NCI-H2029 treated with DMSO at 0.1 percent for 48 hours (cell line): ENCODE results near the gene MED27.
A peak's percentile ranks its signal among the peaks of the same experiment; 100 is the strongest.
"Not testable (repeated sequence)": the region's sequence is repeated elsewhere in the genome, so short reads cannot be mapped to it uniquely, and the experiment has no call there.

ENCODE experiments used
- DNase-seq: peaks from one replicate; lab custom pipeline; 2025; lab: John Stamatoyannopoulos, UW

The MED27 gene

GRCh38 chr9:132018957-132019405 is 60.7 kb downstream of the MED27 start:
- peak; percentile 46 for DNase-seq

GRCh38 chr9:132016456-132016855 is 63.2 kb downstream of the MED27 start:
- DNase-seq: no peak

DNA sequence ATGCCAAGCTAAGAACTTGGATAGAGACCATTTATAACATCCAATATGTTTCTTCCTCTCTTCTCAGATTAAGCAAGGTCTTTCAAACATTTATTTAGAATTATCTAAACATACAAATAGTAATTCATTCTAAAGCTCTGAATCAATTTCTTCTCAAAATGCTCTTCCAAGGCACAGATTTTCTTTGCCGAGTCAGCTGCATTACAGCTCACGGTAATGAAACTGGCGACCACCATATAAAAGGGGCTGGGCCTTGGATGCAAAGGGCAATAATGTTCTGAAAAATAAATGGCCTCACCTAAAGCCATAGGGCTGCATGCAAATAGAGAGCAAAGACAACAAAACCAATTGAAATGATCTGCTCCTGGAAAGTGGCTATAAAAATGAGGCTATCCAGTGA is 63.8 kb downstream of the MED27 start:
- DNase-seq: no peak

GRCh38 chr9:132014218-132014805 is 65.4 kb downstream of the MED27 start:
- DNase-seq: no peak

DNA sequence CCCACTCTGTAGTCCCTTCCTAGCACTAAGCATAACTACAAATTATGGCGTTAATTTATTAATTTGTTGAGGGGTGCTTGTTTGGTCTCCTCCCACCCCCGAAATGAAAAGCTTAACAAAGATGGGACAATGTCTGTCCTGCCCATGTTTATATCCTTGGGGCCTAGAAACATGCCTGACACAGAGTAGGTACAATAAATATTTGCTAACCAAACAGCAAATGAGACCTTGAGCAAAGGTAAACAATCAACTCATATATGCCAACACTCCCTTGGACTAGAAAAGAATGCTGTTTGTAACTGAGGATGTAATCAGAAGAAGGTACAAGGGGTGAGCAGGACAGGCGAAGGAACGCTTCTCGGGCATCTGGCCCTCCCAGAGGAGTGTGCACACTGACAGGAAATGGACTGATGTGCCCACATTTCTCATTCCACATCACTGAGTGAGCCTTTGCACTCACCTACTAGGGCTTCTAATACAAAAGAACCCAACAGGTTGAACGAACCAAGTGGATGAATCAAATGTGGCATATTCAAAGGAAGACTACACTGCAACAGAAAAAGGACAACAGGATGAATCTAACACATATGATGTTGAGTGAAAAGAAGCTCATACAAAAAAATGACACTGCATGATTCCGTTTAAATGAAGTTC is 66.8 kb downstream of the MED27 start:
- DNase-seq: no peak

DNA sequence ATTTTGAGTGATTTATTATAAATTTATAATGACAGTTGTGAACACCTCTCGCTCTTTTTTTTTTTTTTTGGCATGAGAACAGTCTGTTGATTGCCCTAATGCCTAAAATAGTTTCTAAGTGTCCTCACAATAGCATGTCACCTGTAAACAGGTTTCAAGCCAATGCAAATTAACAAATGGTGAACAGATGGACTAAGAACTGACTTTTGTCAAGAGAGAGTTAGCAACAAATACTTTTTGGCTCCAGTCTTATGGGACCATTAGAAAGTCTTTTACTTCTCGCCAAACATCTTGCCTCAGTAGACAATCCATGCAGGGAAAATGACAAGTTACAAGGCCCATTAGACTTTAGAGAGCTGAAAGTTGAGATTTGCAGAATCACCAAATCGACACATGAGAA is 67.8 kb downstream of the MED27 start:
- DNase-seq: no peak

DNA sequence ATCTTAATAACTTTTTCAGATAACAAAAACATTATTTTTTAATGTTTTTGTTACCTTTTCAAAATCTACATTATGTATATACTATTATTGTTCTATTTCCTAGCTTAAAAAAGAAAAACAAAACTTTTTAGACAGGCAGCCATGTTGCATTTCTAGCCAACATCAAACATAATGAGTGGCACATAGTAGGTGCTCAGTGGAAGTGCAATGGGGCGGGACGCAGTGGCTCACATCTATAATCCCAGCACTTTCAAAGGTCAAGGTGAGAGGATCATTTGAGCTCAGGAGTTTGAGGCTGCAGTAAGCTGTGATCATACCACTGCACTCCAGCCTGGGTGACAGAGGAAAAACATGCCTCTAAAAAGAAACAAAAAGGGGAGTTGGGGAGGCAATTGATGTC is 68.4 kb downstream of the MED27 start:
- no peak for DNase-seq

- DNase-seq: not testable (repeated sequence)
Measured at GRCh38 chr9:132010201-132010600, 69.5 kb downstream of the MED27 start.

GRCh38 chr9:132008855-132009812 is 70.5 kb downstream of the MED27 start:
- peak; percentile 61 for DNase-seq

DNA sequence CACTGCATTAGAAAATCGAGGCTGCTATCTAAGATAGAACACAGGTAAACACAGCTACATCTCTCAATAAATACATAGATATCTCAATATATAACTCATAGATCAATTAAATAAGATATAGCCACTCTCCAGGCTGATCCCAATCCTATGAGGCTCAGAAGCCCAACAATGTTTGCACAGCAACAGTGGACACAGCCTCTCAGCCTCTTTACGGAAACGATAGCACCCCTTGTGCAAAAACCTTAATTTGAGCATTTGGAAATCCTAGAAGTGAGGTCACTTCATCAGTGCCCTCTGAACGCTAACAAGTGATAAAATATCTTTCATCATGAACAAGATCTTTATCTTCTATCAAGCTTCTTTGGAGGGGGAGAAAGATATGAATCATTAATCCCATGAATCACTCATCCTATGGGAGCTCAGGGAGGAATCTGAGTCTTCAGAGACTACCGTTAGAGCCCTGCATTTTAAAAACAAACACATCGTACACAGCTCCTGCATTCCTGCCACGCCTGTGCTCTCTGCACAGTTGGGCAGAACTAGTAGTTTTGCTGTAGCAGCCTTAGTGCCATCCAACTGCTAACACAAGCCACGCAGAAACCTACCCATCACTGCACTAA is 71.4 kb downstream of the MED27 start:
- DNase-seq: no peak

DNA sequence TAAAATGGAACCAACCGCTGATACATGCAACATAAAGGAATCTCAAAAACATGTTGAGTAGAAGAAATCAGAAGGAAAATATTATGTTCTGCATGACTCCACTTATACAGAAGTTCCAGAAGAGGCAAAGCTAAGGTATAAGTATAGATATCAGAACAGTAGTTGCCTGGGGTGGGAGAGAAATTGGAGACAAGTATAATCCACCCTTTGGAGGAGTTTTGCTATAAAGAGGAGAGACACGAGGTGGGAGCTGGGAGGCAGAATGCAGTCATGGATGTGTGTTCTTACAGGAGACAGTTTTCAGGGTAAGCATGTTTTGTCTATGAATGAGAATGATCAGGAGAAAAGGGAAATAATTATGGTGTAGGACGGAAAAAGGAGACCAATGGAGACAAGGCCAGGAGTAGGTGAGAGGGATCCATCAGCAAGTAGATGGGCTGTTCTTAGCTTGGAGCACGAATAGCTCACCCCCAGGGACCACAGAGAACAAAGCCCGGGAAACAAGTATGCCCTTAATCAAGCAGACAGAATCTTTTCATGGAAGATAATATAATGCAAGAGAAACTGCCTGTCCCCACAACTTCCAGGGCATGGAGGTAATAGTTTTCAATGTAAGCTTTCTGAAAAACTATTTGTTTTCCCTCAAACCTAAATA is 72.2 kb downstream of the MED27 start:
- no peak for DNase-seq

DNA sequence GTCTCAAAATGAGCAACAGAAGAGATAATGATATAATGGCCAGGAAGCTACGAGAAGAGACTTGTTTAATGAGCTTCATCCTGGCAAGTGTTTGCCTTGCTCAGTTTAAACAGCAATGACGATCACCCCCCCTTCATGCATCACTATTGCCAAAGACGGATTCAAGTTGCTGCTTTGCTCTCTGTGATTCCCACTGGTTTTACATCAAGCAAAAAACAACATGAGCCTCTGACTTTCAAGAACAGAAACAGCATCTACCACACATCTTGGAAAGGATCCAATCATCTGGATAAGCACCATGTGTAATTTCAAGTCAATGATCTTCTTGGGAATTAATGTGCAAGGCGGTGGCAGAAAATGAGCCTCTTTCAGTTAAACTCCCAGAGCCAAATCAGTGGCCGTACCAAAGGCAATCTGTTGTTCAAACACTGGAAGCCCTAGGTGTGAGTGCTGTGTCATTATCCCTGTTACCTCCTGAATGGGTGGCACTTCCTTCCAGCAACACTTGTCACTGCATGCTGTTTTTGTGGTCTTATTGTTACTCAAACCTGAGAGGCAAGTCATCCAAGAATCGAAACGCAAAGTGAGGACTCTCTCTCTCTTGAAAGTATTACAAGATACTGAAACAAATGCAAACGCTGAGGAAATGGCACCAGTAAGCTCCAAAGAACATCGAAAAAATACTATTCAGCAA is 72.8 kb downstream of the MED27 start:
- DNase-seq: peak; percentile 85

- no peak for DNase-seq
Measured at GRCh38 chr9:132005899-132006298, 73.8 kb downstream of the MED27 start.

- DNase-seq: no peak
Measured at GRCh38 chr9:132004323-132004722, 75.3 kb downstream of the MED27 start.

- no peak for DNase-seq
Measured at GRCh38 chr9:132003896-132004295, 75.8 kb downstream of the MED27 start.

DNA sequence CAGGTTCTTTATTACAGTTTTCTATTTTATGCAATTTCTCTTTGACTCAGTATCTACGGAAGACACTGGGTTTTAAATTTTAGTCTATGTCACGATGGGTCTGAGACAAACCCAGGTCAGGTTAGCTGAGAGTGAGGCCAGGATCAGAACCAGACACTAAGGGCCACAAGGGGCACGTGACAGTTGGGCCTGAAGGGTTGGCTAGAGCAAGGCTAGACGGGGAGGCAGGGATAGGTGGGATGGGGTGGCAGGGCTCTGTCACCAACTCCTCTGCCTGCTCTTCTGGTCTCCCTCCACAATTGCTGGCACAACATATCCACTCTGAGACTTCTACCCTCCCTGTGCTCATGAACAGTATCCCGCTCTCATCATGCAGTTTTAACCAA is 76.4 kb downstream of the MED27 start:
- no peak for DNase-seq

DNA sequence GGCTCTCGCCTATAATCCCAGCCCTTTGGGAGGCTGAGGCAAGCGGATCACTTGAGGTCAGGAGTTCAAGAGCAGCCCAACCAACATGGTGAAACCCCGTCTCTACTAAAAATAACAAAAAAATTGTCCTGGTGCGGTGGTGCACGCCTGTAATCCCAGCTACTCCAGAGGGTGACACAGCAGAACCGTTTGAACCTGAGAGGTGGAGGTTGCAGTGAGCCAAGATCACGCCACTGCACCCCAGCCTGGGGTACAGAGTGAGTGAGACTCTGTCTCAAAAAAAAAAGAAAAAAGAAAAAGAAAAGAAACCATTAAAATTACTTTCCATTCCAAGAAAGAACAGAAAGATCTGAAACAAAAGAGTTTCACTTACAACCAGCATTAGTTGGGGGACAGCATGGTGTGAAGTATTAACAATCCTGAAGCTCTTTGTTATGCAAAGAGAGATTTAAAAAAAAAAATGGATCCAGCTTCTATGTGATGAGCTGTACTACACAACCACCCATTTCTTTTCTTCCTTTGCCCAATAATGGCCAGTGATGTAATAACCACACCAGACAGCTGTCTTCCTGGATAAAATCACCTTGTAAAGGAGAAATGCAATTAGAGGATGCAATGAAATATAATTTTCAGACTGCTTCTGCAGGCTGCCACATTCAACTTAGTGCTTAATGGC is 76.9 kb downstream of the MED27 start:
- no peak for DNase-seq

- DNase-seq: no peak
Measured at GRCh38 chr9:132001567-132001966, 78.1 kb downstream of the MED27 start.

DNA sequence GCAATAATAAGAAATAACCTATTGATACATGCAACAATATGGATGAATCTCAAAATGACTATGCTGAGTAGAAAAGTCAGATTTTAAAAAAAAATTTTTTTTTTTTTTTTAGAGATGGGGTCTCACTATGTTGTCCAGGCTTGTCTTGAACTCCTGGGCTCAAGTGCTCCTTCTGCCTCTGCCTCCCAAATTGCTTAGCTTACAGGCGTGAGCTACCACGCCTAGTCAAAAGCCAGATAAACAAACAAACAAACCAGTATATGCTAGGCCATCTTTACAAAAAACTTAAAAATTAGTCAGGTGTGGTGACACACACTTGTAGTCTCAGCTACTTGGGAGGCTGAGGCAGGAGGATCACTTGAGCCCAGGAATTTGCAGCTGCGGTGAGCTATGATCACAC is 79.0 kb downstream of the MED27 start:
- DNase-seq: no peak

DNA sequence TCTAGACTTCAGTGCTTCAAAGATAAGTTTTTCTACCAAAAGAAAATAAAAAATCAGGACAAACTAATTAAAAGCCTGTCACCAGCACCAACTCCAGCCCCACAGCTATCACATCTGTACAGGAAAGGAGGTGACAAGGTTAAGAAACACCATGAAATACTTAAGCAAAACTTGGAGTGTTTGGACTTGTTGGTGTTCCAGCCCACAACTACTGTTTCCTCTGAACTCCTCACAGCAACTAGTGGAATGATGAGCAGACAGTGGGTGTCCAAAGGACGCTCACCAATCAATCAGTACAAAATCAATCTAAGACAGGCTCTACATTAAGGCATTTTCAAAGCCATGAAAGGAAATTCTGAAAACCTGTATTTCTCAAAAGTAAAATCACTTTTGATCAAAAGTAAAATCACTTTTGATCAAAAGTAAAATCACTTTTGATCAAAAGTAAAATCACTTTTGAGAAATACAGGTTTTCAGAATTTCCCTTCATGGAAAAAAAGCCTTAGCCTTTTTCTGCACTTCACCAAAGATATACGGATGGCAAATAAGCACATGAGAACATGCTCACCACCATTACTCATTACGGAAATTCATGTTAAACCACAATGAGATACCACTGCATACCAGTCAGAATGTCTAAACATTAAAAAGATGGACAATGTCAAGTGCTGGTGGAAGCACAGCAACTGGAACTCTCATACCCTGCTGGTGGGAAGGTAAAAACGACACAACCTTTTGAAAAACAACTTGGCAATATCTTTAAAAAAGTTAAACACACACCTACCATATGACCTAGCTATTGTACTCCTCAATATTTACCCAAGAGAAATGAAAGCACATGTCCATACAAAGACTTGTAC is 79.7 kb downstream of the MED27 start:
- no peak for DNase-seq
